HepG2 (cell line): ENCODE data around the gene DLX4.

ENCODE experiments used
- ATF7 ChIP-seq, 2 experiments: fragments of 450-650 bp in 1 of 2; sonication (generic) in 1 of 2; formaldehyde crosslinking in 1 of 2; IDR thresholded peaks; 2 replicates each; pipeline versions ENCODE4 v1.4.0 to v1.6.1; 2016 to 2020; ENCODE audit warnings: antibody characterized with exemption in 1 of 2, mild to moderate bottlenecking in 1 of 2, missing genetic modification reagents in 1 of 2
- FOXK1 ChIP-seq: sonication (generic); formaldehyde crosslinking; IDR thresholded peaks from 2 replicates; pipeline ENCODE4 v1.4.0; 2020; ENCODE audit warnings: low read depth, missing genetic modification reagents, borderline replicate concordance
- FOXK2 ChIP-seq: fragments of 450-650 bp; IDR thresholded peaks from 2 replicates; pipeline ENCODE4 v1.6.1; 2016
- JUND ChIP-seq: sonication (generic); formaldehyde crosslinking; IDR thresholded peaks from 2 replicates; pipeline ENCODE4 v1.8.0; 2022; ENCODE audit warnings: mild to moderate bottlenecking, missing genetic modification reagents
- NFIC ChIP-seq: IDR thresholded peaks from 2 replicates; pipeline ENCODE4 v1.6.1; 2012; ENCODE audit warnings: mild to moderate bottlenecking, low read length, inconsistent platforms
- TARDBP ChIP-seq: sonication (generic); formaldehyde crosslinking; IDR thresholded peaks from 2 replicates; pipeline ENCODE4 v1.8.0; 2022; ENCODE audit warnings: mild to moderate bottlenecking, missing genetic modification reagents
- ZFX ChIP-seq: sonication (generic); formaldehyde crosslinking; IDR thresholded peaks from 2 replicates; pipeline ENCODE4 v1.4.0; 2020; ENCODE audit warnings: mild to moderate bottlenecking, low read depth, missing genetic modification reagents, moderate library complexity
- ZSCAN31 ChIP-seq: sonication (generic); formaldehyde crosslinking; IDR thresholded peaks from 2 replicates; pipeline ENCODE4 v1.5.0; 2020; ENCODE audit warnings: low read depth, mild to moderate bottlenecking, missing genetic modification reagents
- TF ChIP-seq, protein P1 (sequence below): sonication (generic); formaldehyde crosslinking; IDR thresholded peaks from 2 replicates; pipeline ENCODE4 v1.5.0; 2020; ENCODE audit warnings: mild to moderate bottlenecking, missing genetic modification reagents, moderate library complexity
- TF ChIP-seq, protein P2 (sequence below): sonication (generic); formaldehyde crosslinking; IDR thresholded peaks from 2 replicates; pipeline ENCODE4 v1.8.0; 2022; ENCODE audit warnings: missing genetic modification reagents, mild to moderate bottlenecking, moderate library complexity, borderline replicate concordance

DNA sequence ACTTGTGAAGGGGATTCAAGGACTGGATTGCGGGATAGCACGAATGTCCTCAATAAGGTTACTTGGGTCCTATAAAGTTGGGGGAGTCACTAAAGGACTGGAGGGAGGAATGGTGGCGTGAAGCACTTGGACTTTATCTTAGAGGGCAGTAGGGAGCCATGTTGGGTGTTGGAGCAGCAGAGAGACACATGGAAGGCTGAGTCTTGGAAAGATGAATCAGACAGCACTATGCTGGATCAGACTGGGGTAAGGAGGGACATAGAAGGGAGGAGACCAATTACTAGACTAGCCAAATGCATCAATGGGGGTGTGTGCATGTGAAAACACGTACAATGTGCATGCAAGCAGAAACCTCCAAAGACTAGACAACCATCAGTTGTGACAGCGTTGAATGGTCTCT is 26.0 kb upstream of the DLX4 start:
- TF ChIP-seq NFIC: no peak
- no peak for TF ChIP-seq ZFX (CRISPR knock-in tag)
- TF ChIP-seq, protein P1, sequence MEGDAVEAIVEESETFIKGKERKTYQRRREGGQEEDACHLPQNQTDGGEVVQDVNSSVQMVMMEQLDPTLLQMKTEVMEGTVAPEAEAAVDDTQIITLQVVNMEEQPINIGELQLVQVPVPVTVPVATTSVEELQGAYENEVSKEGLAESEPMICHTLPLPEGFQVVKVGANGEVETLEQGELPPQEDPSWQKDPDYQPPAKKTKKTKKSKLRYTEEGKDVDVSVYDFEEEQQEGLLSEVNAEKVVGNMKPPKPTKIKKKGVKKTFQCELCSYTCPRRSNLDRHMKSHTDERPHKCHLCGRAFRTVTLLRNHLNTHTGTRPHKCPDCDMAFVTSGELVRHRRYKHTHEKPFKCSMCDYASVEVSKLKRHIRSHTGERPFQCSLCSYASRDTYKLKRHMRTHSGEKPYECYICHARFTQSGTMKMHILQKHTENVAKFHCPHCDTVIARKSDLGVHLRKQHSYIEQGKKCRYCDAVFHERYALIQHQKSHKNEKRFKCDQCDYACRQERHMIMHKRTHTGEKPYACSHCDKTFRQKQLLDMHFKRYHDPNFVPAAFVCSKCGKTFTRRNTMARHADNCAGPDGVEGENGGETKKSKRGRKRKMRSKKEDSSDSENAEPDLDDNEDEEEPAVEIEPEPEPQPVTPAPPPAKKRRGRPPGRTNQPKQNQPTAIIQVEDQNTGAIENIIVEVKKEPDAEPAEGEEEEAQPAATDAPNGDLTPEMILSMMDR (CRISPR knock-in tag): no peak
- no peak for TF ChIP-seq ZSCAN31
- TF ChIP-seq, protein P2, sequence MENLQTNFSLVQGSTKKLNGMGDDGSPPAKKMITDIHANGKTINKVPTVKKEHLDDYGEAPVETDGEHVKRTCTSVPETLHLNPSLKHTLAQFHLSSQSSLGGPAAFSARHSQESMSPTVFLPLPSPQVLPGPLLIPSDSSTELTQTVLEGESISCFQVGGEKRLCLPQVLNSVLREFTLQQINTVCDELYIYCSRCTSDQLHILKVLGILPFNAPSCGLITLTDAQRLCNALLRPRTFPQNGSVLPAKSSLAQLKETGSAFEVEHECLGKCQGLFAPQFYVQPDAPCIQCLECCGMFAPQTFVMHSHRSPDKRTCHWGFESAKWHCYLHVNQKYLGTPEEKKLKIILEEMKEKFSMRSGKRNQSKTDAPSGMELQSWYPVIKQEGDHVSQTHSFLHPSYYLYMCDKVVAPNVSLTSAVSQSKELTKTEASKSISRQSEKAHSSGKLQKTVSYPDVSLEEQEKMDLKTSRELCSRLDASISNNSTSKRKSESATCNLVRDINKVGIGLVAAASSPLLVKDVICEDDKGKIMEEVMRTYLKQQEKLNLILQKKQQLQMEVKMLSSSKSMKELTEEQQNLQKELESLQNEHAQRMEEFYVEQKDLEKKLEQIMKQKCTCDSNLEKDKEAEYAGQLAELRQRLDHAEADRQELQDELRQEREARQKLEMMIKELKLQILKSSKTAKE (CRISPR knock-in tag): no peak
- no peak for TF ChIP-seq FOXK2
- no peak for TF ChIP-seq ATF7 (IDR thresholded peaks at IDR 0.05)
- no peak for TF ChIP-seq ATF7 (CRISPR knock-in tag; IDR thresholded peaks at IDR 0.05)
- no peak for TF ChIP-seq FOXK1 (CRISPR knock-in tag)
- TF ChIP-seq TARDBP (CRISPR knock-in tag): no peak
- no peak for TF ChIP-seq JUND (CRISPR knock-in tag)
